K562 (cell line): ENCODE results near the gene MSH4.

Source experiments
- CHD4 ChIP-seq: fragments of 200-600 bp; sonication (generic); IDR thresholded peaks from 3 replicates; pipeline ENCODE4 v1.6.1; 2012; ENCODE audit warnings: low read depth, mild to moderate bottlenecking, mixed read lengths, low read length, inconsistent platforms; ENCODE audit not compliant: insufficient read depth, insufficient replicate concordance, poor library complexity, severe bottlenecking
- POLR2A ChIP-seq: fragments of 450-650 bp; conservative IDR thresholded peaks from 2 replicates; pipeline ENCODE4 v1.6.1; 2016
- ZNF253 ChIP-seq: fragments of 250-450 bp; sonication (Bioruptor Pico); conservative IDR thresholded peaks from 2 replicates; pipeline ENCODE4 v1.6.1; 2021; ENCODE audit warnings: mild to moderate bottlenecking

GRCh38 chr1:75836528-75837100, 39.9 kb downstream of the MSH4 start:
- TF ChIP-seq CHD4 (no peak), POLR2A (no peak), ZNF253 (CRISPR knock-in tag) (no peak)
